Heart left ventricle (tissue), 16 donors: Measurements from ENCODE around the gene C14orf180. TPM values are rescaled to one million over a fixed set of nuclear protein-coding genes. Genes with fewer than 3 reads are reported as not detected.

Experiments
- ATAC-seq, 4 donors: fragments of 200-7000 bp; cut with Tn5 transposase; one replicate each; pipeline ENCODE4 v1.9.1; 2020 to 2022; ENCODE audit warnings: moderate library complexity in 4 of 4, mild to moderate bottlenecking in 3 of 4, moderate number of reproducible peaks in 1 of 4
- DNase-seq, 5 donors: peaks; one replicate each; pipeline ENCODE4 v3.0.0-alpha.2; 2020
- H3K27ac ChIP-seq, 12 donors: fragments of 200-600 bp; sonication (generic) in 4 of 12; one replicate each; pipeline versions ENCODE4 v1.5.0 to v1.8.0; 2016 to 2022; ENCODE audit warnings: mild to moderate bottlenecking in 2 of 12
- H3K27me3 ChIP-seq, 9 donors: fragments of 200-600 bp; sonication (generic) in 2 of 9; one replicate each; pipeline versions ENCODE4 v1.5.1 to v1.8.0; 2016 to 2022; ENCODE audit warnings: mild to moderate bottlenecking in 3 of 9
- H3K36me3 ChIP-seq, 9 donors: fragments of 200-600 bp; sonication (generic) in 2 of 9; one replicate each; pipeline versions ENCODE4 v1.5.0 to v1.8.0; 2018 to 2022; ENCODE audit warnings: mild to moderate bottlenecking in 2 of 9
- H3K4me1 ChIP-seq, 12 donors: fragments of 200-600 bp; sonication (generic) in 4 of 12; one replicate each; pipeline versions ENCODE4 v1.5.0 to v1.8.0; 2016 to 2022; ENCODE audit warnings: mild to moderate bottlenecking in 3 of 12
- H3K4me3 ChIP-seq, 12 donors: fragments of 200-600 bp; sonication (generic) in 4 of 12; one replicate each; pipeline versions ENCODE4 v1.5.0 to v1.8.0; 2017 to 2022; ENCODE audit warnings: mild to moderate bottlenecking in 9 of 12, moderate library complexity in 4 of 12
- H3K9me3 ChIP-seq, 12 donors: fragments of 200-600 bp; sonication (generic) in 4 of 12; one replicate each; pipeline versions ENCODE4 v1.5.0 to v1.8.0; 2016 to 2022; ENCODE audit warnings: mild to moderate bottlenecking in 1 of 12
- CTCF ChIP-seq, 12 donors: fragments of 200-600 bp; sonication (generic) in 4 of 12; IDR thresholded peaks; one replicate each; pipeline versions ENCODE4 v1.5.0 to v1.8.0; 2018 to 2022; ENCODE audit warnings: antibody characterized with exemption in 12 of 12, mild to moderate bottlenecking in 5 of 12
- POLR2A ChIP-seq, 2 donors: fragments of 450-650 bp; IDR thresholded peaks; one replicate each; pipeline ENCODE4 v1.6.1; 2017; ENCODE audit warnings: antibody characterized with exemption in 2 of 2, mild to moderate bottlenecking in 2 of 2, moderate library complexity in 2 of 2
- WGBS, 4 donors: extraction: QIAGEN DNeasy Blood & Tissue Kit in 2 of 4; methylation state at CpG; one replicate each; pipeline versions ENCODE4 v1.1.5 to v1.1.7; 2013 to 2018; 5-methylcytosine and 5-hydroxymethylcytosine counted together
- intact Hi-C, 10 donors: fragments of 100-400 bp; cut with DNase I; formaldehyde crosslinking; loops; one replicate each; pipeline versions ENCODE4 v1.11.1 to v1.14.2; 2022
- polyA plus RNA-seq, 2 donors: library from polyadenylated mRNA; stranded (reverse); fragments of 200-250 nt; gene quantifications; one replicate each; pipeline ENCODE4 v1.2.3, GENCODE V29; 2013
- total RNA-seq, 9 donors: library from RNA; depleted of rRNA in 2 of 9; stranded (reverse); fragments of >200 nt in 2 of 9; fragmentation: NEBNext Ultra II Directional in 3 of 9; extraction: Animal tissue kit (Norgen Biotek cat#: 25700) in 3 of 9; gene quantifications; one replicate each; pipeline versions ENCODE4 v1.1.0 to v1.2.4, GENCODE V29; 2016 to 2023
- donor health status: ischemic (EF 13 %, LVEDD 7.1; RV severe dilation, severe dysfunction).
- donor health status: healthy with polysubstance abuse.
- donor health status: DM: no; HTN: yes; CAD: no.
- donor health status: DM: no; HTN: no; CAD: no.
- donor health status: ischemic (EF 25% LVEDD 6.9; RV normal size, moderate dysfunction).
- donor health status: ischemic (EF 25% LVEDD 5.7; RV mildly dilated, moderate dysfunction).
- donor health status: healthy.
- donor health status: DM: yes; HTN: yes; CAD: no.
- donor health status: ischemic (EF 35%, LVEDD 5.7; RV mildly dilated, moderate dysfunction).
- donor health status: nonischemic (EF 11% LVEDD 7.7; RV severe dilation, severe dysfunction).
- donor health status: DM: yes; HTN: yes; CAD: no.
- donor health status: PGD.
- donor health status: ischemic (EF 29% LVEDD 5.4; RV normal size, mild dysfunction).
- donor health status: nonischemic (EF 23%, LVEDD 6.1; RV moderate dilation, normal function).

Gene C14orf180
- total and polyA plus RNA-seq, 11 donors = 11.1 to 170 (median 75.3) TPM

DNA sequence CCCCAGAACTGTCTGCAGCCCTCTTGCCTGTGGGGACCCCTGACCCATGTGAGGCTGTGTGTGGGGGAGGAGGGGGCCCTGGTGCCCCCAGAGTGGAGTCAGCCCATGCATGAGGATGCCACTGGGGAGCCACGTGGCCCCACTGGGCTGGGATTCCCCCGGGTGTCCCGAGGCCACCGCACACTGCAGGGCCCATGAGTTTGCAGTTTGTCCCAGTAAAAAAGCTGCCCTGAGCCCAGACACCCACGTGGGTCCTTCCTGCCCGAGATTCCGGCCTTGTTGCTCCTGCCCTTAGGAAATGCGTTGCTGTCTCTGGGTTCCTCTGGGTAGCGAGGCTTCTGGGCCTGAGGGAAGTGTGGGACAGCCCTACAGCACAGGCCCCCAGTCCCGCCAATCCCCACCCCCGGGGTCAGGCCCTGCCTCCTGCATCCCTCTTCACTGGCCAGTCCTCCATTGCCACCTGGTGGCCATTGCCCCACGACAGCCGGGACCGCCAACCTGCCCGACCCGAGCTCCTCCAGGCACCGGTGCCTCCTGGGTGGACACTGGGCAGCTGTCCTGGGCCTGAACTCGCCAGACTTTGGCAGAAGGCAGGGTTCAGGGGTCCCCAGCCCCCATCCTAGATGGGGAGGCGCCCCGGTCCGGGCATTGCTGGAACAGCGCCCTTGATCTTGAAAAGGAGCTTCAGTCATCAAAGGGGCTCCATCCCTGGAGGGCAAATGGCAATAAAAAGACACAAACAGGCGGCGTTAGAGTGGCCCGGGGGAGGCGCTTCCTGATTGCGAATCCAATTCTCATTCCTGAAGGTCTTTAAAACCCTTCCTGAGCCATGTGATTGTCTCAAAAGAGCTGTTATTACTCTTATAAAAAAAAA, 15.6 kb upstream of the C14orf180 start:
- H3K4me1 ChIP-seq = peaks cover 0 to 23% (median 12%) of the 10 kb centered on the region in 12 donors
- H3K36me3 ChIP-seq = no peaks in the 10 kb centered on the region
- no peak overlapping the region for H3K27ac ChIP-seq
- DNase-seq (peak; percentile 70 to 86 (median 78)), ATAC-seq (peak; percentile 44 to 88 (median 80))
- intact Hi-C loops = loop anchor here (1.0 to 10.0 kb wide), 11 partner anchors 73 to 487 kb away; partner anchors contain the start of gene KIF26A (in 1 of the 10)
- no peak overlapping the region for H3K4me3 ChIP-seq
- TF ChIP-seq POLR2A (IDR thresholded peaks at IDR 0.05) = no peak
- peak; percentile 67 to 91 (median 86) for TF ChIP-seq CTCF (IDR thresholded peaks at IDR 0.05)
- WGBS, 4 donors = 9 to 10% (median 9%) methylated on average over 14 to 27 of the region's 27 CpGs
- peaks cover 0 to 44% (median 4%) of the 10 kb centered on the region in 9 donors for H3K27me3 ChIP-seq
- no peaks in the 10 kb centered on the region for H3K9me3 ChIP-seq

DNA sequence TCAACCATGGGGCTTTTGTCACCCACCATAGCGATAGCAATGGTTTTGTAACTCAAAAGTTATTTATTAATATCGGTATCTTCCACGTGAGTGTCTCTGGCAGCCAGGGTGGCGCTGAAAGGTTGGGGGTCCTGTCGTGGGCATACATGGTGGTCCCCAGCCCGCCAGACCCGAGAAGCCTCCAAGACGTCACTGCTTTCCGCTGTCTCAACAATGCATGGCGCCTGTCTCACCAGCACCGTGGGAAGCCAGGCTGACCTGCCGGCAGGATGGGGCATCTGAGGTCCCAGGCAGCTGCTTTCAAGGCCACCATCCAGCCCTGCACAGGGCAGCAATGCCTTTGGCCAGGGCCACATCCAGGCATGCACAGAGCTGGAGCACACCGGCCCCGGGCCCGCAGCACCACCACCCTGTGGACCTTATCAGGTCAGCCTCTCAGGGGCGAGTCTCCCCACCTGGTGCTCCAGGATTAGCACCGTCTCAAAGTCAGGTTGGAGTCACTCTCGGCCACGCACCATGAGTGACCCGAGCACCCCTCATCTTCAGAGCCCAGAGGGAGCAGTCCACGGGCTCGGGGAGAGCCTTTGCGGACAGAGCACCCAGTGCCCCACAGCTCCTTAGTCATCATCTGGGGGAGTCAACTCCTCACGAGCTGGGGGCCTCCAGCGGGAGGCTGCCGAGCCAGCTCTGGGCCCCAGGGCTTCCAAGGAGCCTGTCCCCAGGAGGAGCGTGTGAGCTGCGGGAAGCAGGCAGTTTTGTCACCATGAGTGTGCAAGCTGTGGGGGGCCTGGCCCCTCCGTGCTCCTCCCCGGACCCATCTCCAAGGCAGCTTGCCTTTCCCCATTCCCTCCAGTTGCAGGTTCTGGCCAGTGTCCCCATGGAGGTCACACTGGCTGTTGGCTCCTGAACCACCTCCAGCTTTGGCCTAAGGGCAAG, 14.6 kb upstream of the C14orf180 start:
- Histone ChIP-seq H3K4me1 (peaks cover 0 to 23% (median 12%) of the 10 kb centered on the region in 12 donors), H3K9me3 (no peaks in the 10 kb centered on the region), H3K27me3 (peaks cover 0 to 49% (median 4%) of the 10 kb centered on the region in 9 donors), H3K27ac (no peak overlapping the region), H3K36me3 (no peaks in the 10 kb centered on the region), H3K4me3 (no peak overlapping the region)
- ATAC-seq = no peak
- 78 to 87% (median 80%) methylated on average over 20 to 30 of the region's 30 CpGs for WGBS, 4 donors
- intact Hi-C loops = loop anchor here in 9 of 10 donors (1.0 to 10.0 kb wide), 11 partner anchors 72 to 488 kb away; no protein-coding TSS in a partner anchor
- no peak for DNase-seq
- TF ChIP-seq POLR2A (IDR thresholded peaks at IDR 0.05) (no peak), CTCF (IDR thresholded peaks at IDR 0.05) (no peak)

DNA sequence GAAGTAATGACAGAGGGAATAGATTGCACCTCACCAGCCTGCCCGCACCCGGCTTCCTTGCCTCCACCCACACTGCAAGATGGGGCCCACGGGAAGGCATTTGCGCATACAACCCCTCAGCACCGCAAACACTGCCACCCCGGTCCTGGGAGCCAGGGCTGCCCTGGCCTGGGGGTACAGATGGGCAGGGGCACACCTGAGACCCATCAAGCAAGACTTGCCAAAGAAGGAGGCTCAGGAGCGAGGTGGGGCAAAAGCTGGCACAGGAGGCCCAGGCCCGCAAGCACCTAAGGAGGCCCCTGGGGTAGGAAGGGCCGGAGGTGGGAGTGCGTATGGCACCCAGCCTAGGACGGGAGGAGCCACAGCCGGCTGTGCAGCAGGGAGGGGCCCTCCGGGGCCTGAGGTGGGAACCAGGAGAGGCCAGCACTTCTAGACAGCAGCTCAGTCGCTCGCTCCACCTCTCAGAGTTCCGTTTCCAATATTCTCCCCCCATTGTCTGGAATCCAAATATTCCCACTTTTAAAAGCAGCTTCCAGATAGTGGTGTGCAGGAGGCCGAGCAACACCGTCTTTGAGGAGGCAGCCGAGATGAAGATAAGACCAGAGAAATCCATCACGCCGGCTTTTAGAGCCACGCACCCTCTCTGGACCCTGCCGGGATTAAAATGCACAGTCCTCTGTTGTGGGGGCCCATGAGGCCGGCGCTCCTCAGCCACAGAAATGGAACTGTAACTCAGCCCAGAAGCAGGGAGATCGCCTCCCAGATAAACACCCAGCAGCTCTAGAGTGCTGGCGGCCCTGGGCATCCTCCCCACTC, 12.2 kb upstream of the C14orf180 start:
- DNase-seq = no peak
- Histone ChIP-seq H3K4me3 (no peak overlapping the region), H3K4me1 (peaks cover 0 to 30% (median 12%) of the 10 kb centered on the region in 12 donors), H3K27ac (no peak overlapping the region), H3K9me3 (no peaks in the 10 kb centered on the region), H3K36me3 (no peaks in the 10 kb centered on the region), H3K27me3 (peaks cover 0 to 52% (median 4%) of the 10 kb centered on the region in 9 donors)
- TF ChIP-seq CTCF (IDR thresholded peaks at IDR 0.05) = no peak
- ATAC-seq = no peak
- 40 to 62% (median 49%) methylated on average over 19 to 27 of the region's 27 CpGs for WGBS, 4 donors
- intact Hi-C loops = loop anchor here in 5 of 10 donors (2.0 to 10.0 kb wide), 5 partner anchors 70 to 485 kb away; no protein-coding TSS in a partner anchor
